K562 (cell line): Measurements from ENCODE around the gene AHNAK. TPM values are rescaled to one million over a fixed set of nuclear protein-coding genes. Genes with fewer than 3 reads are reported as not detected.

ENCODE experiments used
- CTBP1 ChIP-seq: fragments of 450-650 bp; IDR thresholded peaks from 2 replicates; pipeline ENCODE4 v1.6.1; 2016; ENCODE audit warnings: borderline replicate concordance
- EP400 ChIP-seq: fragments of 450-650 bp; IDR thresholded peaks from 2 replicates; pipeline ENCODE4 v1.6.1; 2017; ENCODE audit warnings: antibody characterized with exemption, mild to moderate bottlenecking, moderate library complexity
- HSF4 ChIP-seq: fragments of 250-450 bp; sonication (Bioruptor Pico); IDR thresholded peaks from 2 replicates; pipeline ENCODE4 v2.1.2; 2022; ENCODE audit warnings: mild to moderate bottlenecking, moderate library complexity, borderline replicate concordance
- MTA3 ChIP-seq: fragments of 450-650 bp; formaldehyde crosslinking; IDR thresholded peaks from 2 replicates; pipeline ENCODE4 v1.6.1; 2017; ENCODE audit warnings: mild to moderate bottlenecking, borderline replicate concordance
- NFIC ChIP-seq: fragments of 450-650 bp; IDR thresholded peaks from 2 replicates; pipeline ENCODE4 v1.6.1; 2017; ENCODE audit warnings: mild to moderate bottlenecking, inconsistent platforms
- SMC3 ChIP-seq: conservative IDR thresholded peaks from 2 replicates; pipeline ENCODE4 v1.6.1; 2011; ENCODE audit warnings: low read depth, low read length, improper control_type of control experiment; ENCODE audit not compliant: insufficient read depth
- TEAD1 ChIP-seq, 2 experiments: fragments of 450-650 bp in 1 of 2; sonication (generic) in 1 of 2; formaldehyde crosslinking; IDR thresholded peaks; 2 replicates each; pipeline versions ENCODE4 v1.4.0 to v1.8.0; 2020 to 2022; ENCODE audit warnings: mild to moderate bottlenecking in 2 of 2, missing genetic modification reagents in 1 of 2
- TEAD2 ChIP-seq: fragments of 450-650 bp; IDR thresholded peaks from 2 replicates; pipeline ENCODE4 v1.6.1; 2016; ENCODE audit warnings: missing genetic modification characterization, control low read depth, missing compliant biosample characterization
- U2AF1 ChIP-seq: fragments of 200-400 bp; formaldehyde crosslinking; optimal IDR thresholded peaks from 2 replicates; pipeline ENCODE3; 2017; ENCODE audit warnings: mild to moderate bottlenecking, low read depth, low read length, moderate library complexity
- ZNF212 ChIP-seq: fragments of 450-650 bp; formaldehyde crosslinking; IDR thresholded peaks from 2 replicates; pipeline ENCODE4 v1.4.0; 2020; ENCODE audit warnings: mild to moderate bottlenecking
- ZNF778 ChIP-seq: fragments of 450-650 bp; formaldehyde crosslinking; IDR thresholded peaks from 2 replicates; pipeline ENCODE4 v1.4.0; 2020; ENCODE audit warnings: mild to moderate bottlenecking, moderate library complexity
- polyA plus RNA-seq, 8 experiments: library from polyadenylated mRNA; depleted of rRNA in 4 of 8; stranded (reverse) in 5 of 8; unstranded in 3 of 8; fragments of >200 nt; fragmentation: Nextera tagmentation in 2 of 8; fragmentation: Illumina TruSeq in 1 of 8; extraction: Ambion mirVana in 2 of 8; extraction: Trizol in 1 of 8; gene quantifications; 2 replicates each; pipeline versions ENCODE4 v1.2.1 to v1.2.3, GENCODE V29; 2011 to 2014; ENCODE audit warnings: inconsistent platforms in 1 of 8, missing spikeins in 1 of 8
- total RNA-seq, 7 experiments: library from RNA; depleted of rRNA in 6 of 7; stranded (reverse); fragments of >200 nt in 6 of 7; fragmentation: Illumina TruSeq in 2 of 7; extraction: Trizol in 2 of 7; gene quantifications; 2 replicates each; pipeline versions ENCODE4 v1.2.1 to v1.2.3, GENCODE V29; 2011 to 2021; ENCODE audit warnings: low replicate concordance in 1 of 7
- TF ChIP-seq, protein P1 (sequence below): fragments of 450-650 bp; IDR thresholded peaks from 2 replicates; pipeline ENCODE4 v1.6.1; 2018; ENCODE audit not compliant: partially characterized antibody
- TF ChIP-seq, protein P2 (sequence below): fragments of 250-450 bp; sonication (Bioruptor Pico); IDR thresholded peaks from 2 replicates; pipeline ENCODE4 v1.8.0; 2021; ENCODE audit warnings: borderline replicate concordance, mild to moderate bottlenecking, moderate library complexity; ENCODE audit not compliant: poor library complexity, severe bottlenecking
- TF ChIP-seq, protein P3 (sequence below): sonication (generic); formaldehyde crosslinking; IDR thresholded peaks from 2 replicates; pipeline ENCODE4 v1.8.0; 2022; ENCODE audit warnings: mild to moderate bottlenecking, missing genetic modification reagents
- TF ChIP-seq, protein P4 (sequence below): sonication (generic); formaldehyde crosslinking; IDR thresholded peaks from 2 replicates; pipeline ENCODE4 v1.8.1; 2023; ENCODE audit warnings: mild to moderate bottlenecking, missing genetic modification reagents
- TF ChIP-seq, protein P5 (sequence below), 2 experiments: fragments of 200-800 bp in 1 of 2; sonication (Bioruptor generic) in 1 of 2; sonication (generic) in 1 of 2; formaldehyde crosslinking in 1 of 2; IDR thresholded peaks in 1 of 2; conservative IDR thresholded peaks in 1 of 2; 2 replicates each; pipeline versions ENCODE4 v1.5.0 to v1.6.1; 2016 to 2020; ENCODE audit warnings: missing compliant biosample characterization in 1 of 2, missing genetic modification characterization in 1 of 2, missing genetic modification reagents in 1 of 2

AHNAK gene
- total and polyA plus RNA-seq, 9 of the 15 experiments (the other 6 are each of a cell fraction or from before 2014, with no cell fraction given): 1.5 to 89.7 (median 45.0) TPM

DNA sequence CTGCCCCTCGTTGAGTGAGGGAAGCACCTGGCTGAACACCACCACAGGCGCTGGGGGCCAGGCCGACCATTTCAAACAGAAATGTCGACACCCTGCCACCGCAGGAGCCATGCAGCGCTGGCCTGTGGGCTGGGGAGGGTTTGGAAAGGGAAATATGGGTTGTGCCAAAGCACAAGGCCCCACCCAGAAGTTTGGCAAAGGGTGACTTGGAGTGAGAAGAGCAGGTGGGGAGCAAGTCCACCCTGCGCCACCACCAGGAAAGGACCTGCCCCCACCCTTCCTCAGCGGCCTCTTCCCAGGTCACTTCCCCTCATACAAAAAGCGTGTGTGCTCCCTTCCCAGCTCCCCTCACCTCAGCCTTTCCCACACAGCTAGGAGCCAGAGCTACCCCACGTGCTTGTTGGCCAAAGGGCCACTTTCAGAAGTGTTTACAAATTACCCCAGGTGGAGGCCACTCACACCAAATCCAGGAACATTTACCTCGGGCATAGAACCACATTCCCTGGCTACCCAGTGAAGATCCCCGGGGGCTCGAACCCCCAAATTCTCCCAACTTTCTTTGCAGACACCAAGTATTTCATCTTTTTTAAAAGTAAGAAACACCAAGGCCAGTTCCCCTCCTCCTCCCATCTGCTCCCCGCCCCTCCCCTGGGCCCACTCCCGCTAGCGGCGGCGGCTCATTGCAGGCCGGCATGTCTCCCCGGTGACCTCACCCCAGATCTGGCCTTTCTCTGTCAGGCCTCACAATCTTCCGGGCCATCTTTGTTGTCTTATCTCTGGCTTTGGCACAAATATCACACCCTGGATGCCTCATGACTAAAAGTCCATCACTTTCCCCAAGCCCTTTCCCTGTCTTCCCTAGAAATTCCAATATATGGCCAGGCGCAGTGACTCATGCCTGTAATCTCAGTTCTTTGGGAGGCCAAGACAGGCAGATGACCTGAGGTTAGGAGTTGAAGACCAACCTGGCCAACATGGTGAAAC, 148.3 kb downstream of the AHNAK start (continued):
- TF ChIP-seq, protein P1, sequence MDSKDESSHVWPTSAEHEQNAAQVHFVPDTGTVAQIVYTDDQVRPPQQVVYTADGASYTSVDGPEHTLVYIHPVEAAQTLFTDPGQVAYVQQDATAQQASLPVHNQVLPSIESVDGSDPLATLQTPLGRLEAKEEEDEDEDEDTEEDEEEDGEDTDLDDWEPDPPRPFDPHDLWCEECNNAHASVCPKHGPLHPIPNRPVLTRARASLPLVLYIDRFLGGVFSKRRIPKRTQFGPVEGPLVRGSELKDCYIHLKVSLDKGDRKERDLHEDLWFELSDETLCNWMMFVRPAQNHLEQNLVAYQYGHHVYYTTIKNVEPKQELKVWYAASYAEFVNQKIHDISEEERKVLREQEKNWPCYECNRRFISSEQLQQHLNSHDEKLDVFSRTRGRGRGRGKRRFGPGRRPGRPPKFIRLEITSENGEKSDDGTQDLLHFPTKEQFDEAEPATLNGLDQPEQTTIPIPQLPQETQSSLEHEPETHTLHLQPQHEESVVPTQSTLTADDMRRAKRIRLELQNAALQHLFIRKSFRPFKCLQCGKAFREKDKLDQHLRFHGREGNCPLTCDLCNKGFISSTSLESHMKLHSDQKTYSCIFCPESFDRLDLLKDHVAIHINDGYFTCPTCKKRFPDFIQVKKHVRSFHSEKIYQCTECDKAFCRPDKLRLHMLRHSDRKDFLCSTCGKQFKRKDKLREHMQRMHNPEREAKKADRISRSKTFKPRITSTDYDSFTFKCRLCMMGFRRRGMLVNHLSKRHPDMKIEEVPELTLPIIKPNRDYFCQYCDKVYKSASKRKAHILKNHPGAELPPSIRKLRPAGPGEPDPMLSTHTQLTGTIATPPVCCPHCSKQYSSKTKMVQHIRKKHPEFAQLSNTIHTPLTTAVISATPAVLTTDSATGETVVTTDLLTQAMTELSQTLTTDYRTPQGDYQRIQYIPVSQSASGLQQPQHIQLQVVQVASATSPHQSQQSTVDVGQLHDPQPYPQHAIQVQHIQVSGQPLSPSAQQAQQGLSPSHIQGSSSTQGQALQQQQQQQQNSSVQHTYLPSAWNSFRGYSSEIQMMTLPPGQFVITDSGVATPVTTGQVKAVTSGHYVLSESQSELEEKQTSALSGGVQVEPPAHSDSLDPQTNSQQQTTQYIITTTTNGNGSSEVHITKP: no peak
- TF ChIP-seq HSF4 (CRISPR knock-in tag) (peak; percentile 13; the same call in 1 of the 2 replicates), NFIC (peak; percentile 52; the same call in 1 of the 2 replicates), SMC3 (no peak), CTBP1 (peak; percentile 84), EP400 (peak; percentile 39; the same call in 1 of the 2 replicates), TEAD2 (tag) (no peak), U2AF1 (no peak), MTA3 (peak; percentile 15; the same call in 1 of the 2 replicates), TEAD1 (CRISPR knock-in tag; IDR thresholded peaks at IDR 0.05) (peak in 1 of 2 experiments; percentile 71; a peak in 2 of 4 replicates), ZNF212 (CRISPR knock-in tag) (no peak), ZNF778 (CRISPR knock-in tag) (no peak)
- TF ChIP-seq, protein P2, sequence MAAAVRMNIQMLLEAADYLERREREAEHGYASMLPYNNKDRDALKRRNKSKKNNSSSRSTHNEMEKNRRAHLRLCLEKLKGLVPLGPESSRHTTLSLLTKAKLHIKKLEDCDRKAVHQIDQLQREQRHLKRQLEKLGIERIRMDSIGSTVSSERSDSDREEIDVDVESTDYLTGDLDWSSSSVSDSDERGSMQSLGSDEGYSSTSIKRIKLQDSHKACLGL (CRISPR knock-in tag): no peak
- TF ChIP-seq, protein P3, sequence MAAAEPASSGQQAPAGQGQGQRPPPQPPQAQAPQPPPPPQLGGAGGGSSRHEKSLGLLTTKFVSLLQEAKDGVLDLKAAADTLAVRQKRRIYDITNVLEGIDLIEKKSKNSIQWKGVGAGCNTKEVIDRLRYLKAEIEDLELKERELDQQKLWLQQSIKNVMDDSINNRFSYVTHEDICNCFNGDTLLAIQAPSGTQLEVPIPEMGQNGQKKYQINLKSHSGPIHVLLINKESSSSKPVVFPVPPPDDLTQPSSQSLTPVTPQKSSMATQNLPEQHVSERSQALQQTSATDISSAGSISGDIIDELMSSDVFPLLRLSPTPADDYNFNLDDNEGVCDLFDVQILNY (CRISPR knock-in tag): no peak
- TF ChIP-seq, protein P4, sequence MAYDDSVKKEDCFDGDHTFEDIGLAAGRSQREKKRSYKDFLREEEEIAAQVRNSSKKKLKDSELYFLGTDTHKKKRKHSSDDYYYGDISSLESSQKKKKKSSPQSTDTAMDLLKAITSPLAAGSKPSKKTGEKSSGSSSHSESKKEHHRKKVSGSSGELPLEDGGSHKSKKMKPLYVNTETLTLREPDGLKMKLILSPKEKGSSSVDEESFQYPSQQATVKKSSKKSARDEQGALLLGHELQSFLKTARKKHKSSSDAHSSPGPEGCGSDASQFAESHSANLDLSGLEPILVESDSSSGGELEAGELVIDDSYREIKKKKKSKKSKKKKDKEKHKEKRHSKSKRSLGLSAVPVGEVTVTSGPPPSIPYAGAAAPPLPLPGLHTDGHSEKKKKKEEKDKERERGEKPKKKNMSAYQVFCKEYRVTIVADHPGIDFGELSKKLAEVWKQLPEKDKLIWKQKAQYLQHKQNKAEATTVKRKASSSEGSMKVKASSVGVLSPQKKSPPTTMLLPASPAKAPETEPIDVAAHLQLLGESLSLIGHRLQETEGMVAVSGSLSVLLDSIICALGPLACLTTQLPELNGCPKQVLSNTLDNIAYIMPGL (CRISPR knock-in tag): no peak
- TF ChIP-seq, protein P5, sequence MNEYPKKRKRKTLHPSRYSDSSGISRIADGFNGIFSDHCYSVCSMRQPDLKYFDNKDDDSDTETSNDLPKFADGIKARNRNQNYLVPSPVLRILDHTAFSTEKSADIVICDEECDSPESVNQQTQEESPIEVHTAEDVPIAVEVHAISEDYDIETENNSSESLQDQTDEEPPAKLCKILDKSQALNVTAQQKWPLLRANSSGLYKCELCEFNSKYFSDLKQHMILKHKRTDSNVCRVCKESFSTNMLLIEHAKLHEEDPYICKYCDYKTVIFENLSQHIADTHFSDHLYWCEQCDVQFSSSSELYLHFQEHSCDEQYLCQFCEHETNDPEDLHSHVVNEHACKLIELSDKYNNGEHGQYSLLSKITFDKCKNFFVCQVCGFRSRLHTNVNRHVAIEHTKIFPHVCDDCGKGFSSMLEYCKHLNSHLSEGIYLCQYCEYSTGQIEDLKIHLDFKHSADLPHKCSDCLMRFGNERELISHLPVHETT (CRISPR knock-in tag; conservative IDR thresholded peaks at IDR 0.05 in 1 of 2, IDR thresholded peaks at IDR 0.05 in 1 of 2): no peak
